Activated naive CD4-positive, alpha-beta T cell treated with anti-CD3 and anti-CD28 coated beads, Interleukin-2, amount 50 U/mL, for 24 hours (primary cell): Measurements from ENCODE around the gene AGO1.
"Not testable (repeated sequence)": the region's sequence is repeated elsewhere in the genome, so short reads cannot be mapped to it uniquely, and the experiment has no call there.

Source experiments
- H3K27ac Mint-ChIP-seq: one replicate; pipeline ENCODE4 v1.8.0; 2021; ENCODE audit warnings: mild to moderate bottlenecking, mixed read lengths
- H3K27me3 Mint-ChIP-seq: one replicate; pipeline ENCODE4 v1.8.0; 2021; ENCODE audit warnings: mixed read lengths
- H3K36me3 Mint-ChIP-seq: one replicate; pipeline ENCODE4 v1.8.0; 2021; ENCODE audit warnings: mixed read lengths
- H3K4me1 Mint-ChIP-seq: one replicate; pipeline ENCODE4 v1.8.0; 2021; ENCODE audit warnings: mixed read lengths
- H3K4me3 Mint-ChIP-seq: one replicate; pipeline ENCODE4 v1.8.0; 2021; ENCODE audit warnings: mild to moderate bottlenecking, mixed read lengths
- H3K9me3 Mint-ChIP-seq: one replicate; pipeline ENCODE4 v1.8.0; 2021; ENCODE audit warnings: mixed read lengths

The AGO1 gene

GRCh38 chr1:35857830-35858229 lies 25.2 kb upstream of the AGO1 start:
- H3K27ac Mint-ChIP-seq, result no peak overlapping the region
- H3K9me3 Mint-ChIP-seq, result no peaks in the 10 kb centered on the region
- H3K4me3 Mint-ChIP-seq, result no peak overlapping the region
- H3K36me3 Mint-ChIP-seq, result peaks cover 4% of the 10 kb centered on the region
- H3K4me1 Mint-ChIP-seq, result no peaks in the 10 kb centered on the region
- no peaks in the 10 kb centered on the region for H3K27me3 Mint-ChIP-seq

DNA sequence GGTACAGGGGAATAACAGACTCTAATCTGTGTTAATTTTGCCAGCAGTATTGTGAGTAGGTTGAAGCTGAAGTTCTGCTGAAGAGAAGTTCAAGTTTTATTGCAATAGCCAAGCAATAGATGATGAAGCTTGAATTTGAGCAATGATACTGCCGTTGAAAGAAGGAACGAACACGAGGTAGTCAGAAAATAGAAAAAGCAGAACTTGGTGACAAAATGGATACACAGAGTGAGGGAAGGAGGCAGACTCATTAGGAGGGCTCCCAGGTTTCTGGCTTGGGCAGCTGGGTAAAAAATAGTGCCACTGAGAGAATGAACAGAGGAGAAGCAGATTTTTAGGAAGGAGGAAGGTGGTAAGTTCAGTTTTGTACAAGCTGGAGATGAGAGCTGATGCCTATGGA lies 22.3 kb upstream of the AGO1 start:
- Mint-ChIP-seq H3K4me1 (no peaks in the 10 kb centered on the region), H3K36me3 (no peaks in the 10 kb centered on the region)

DNA sequence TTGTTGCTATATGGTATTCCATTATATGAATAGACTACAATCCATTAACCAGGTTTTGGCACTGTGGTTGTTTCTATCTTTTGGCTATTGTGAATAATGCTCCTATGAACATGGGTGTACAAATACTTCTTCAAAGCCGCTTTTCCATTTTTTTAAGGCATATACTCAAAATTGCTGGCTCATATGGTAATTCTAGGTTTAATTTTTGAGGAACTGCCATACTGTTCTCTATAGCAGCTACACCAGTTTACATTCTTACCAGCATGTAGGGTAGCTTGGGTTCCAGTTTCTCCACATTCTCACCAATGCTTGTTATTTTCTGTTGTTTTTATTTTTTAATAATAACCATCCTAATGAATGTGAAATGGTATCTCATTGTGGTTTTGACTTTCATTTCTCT lies 19.9 kb upstream of the AGO1 start:
- Mint-ChIP-seq H3K4me3 (no peak overlapping the region), H3K27me3 (no peaks in the 10 kb centered on the region), H3K9me3 (no peaks in the 10 kb centered on the region), H3K36me3 (no peaks in the 10 kb centered on the region), H3K4me1 (no peaks in the 10 kb centered on the region), H3K27ac (no peak overlapping the region)

More for the DNA sequence above, 22.3 kb upstream of the AGO1 start:
- H3K27me3 Mint-ChIP-seq, result no peaks in the 10 kb centered on the region
- no peaks in the 10 kb centered on the region for H3K9me3 Mint-ChIP-seq
- no peak overlapping the region for H3K27ac Mint-ChIP-seq
- H3K4me3 Mint-ChIP-seq, result no peak overlapping the region

- no peaks in the 10 kb centered on the region for H3K27me3 Mint-ChIP-seq
- H3K4me3 Mint-ChIP-seq, result no peak overlapping the region
- H3K36me3 Mint-ChIP-seq, result no peaks in the 10 kb centered on the region
- no peaks in the 10 kb centered on the region for H3K9me3 Mint-ChIP-seq
- no peaks in the 10 kb centered on the region for H3K4me1 Mint-ChIP-seq
- no peak overlapping the region for H3K27ac Mint-ChIP-seq
These were observed 19.0 kb upstream of the AGO1 start for GRCh38 chr1:35863881-35864625.

- no peak overlapping the region for H3K27ac Mint-ChIP-seq
- H3K9me3 Mint-ChIP-seq, result no peaks in the 10 kb centered on the region
- no peak overlapping the region for H3K4me3 Mint-ChIP-seq
- no peaks in the 10 kb centered on the region for H3K36me3 Mint-ChIP-seq
- H3K27me3 Mint-ChIP-seq, result no peaks in the 10 kb centered on the region
- no peaks in the 10 kb centered on the region for H3K4me1 Mint-ChIP-seq
These were observed 18.2 kb upstream of the AGO1 start for GRCh38 chr1:35864813-35865212.

- Mint-ChIP-seq H3K36me3 (no peaks in the 10 kb centered on the region), H3K4me3 (no peak overlapping the region), H3K4me1 (no peaks in the 10 kb centered on the region), H3K27me3 (no peaks in the 10 kb centered on the region), H3K9me3 (no peaks in the 10 kb centered on the region), H3K27ac (no peak overlapping the region)
These were observed 16.0 kb upstream of the AGO1 start for GRCh38 chr1:35866991-35867390.

DNA sequence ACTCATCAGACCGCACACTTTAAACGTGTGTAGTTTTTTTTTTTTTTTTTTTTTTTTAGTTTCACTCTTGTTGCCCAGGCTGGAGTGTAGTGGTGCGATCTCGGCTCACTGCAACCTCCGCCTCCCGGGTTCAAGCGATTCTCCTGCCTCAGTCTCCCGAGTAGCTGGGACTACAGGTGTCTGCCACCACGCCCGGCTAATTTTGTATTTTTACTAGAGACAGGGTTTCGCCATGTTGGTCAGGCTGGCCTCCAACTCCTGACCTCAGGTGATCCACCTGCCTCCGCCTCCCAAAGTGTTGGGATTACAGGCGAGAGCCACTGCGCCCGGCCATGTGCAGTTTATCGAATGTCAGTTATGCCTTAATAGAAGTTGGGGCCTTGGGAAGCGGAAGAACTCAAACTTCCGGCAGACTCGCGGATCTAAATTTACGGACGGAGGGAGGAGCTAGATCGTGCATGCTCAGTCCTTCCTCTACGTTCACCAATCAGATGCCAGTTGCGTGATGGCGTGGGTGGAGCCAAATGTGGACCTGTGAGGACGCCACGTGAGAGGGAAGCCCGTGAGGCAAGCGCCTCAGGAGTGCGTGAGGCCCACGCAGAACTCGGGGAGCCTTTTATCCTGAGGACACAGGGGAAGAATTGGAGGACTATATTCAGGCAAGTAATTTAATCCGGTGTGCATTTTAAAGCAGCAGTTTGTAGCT lies 13.6 kb upstream of the AGO1 start:
- H3K36me3 Mint-ChIP-seq, H3K27me3 Mint-ChIP-seq, H3K4me3 Mint-ChIP-seq, H3K4me1 Mint-ChIP-seq, H3K27ac Mint-ChIP-seq, H3K9me3 Mint-ChIP-seq: not testable (repeated sequence)

DNA sequence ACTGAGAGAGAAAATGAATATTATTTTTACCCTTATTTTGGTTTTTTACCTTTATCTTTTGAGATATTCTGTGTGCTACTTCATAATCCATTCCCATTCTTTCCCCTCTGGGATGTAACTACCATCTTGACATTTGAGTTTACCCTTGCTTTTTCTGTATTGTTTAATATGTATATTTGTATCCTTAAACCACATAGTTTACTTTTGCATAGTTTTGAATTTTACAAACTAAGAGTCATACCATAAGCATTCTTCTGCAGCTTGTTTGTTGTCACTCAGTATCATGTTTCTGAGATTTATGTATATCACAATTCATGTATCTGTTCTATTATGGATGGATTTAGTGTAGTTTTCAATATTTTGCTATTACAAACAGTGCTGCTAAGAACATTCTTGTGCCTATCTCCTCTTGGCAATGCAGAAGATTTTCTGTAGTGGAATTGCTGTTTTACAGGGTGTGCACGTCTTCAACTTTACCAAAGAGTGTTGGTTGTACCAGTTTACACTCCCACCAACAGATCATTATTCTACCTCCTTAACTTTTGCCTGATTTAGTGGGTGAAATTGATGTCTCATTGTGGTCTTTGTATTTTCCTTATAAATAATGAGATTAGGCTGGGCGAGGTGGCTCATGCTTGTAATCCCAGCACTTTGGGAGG lies 12.2 kb upstream of the AGO1 start:
- Mint-ChIP-seq H3K4me1 (no peaks in the 10 kb centered on the region), H3K27me3 (no peaks in the 10 kb centered on the region), H3K4me3 (no peak overlapping the region), H3K27ac (no peak overlapping the region), H3K36me3 (no peaks in the 10 kb centered on the region), H3K9me3 (no peaks in the 10 kb centered on the region)

- Mint-ChIP-seq H3K27me3 (no peaks in the 10 kb centered on the region), H3K27ac (no peak overlapping the region), H3K36me3 (no peaks in the 10 kb centered on the region), H3K4me1 (no peaks in the 10 kb centered on the region), H3K9me3 (no peaks in the 10 kb centered on the region), H3K4me3 (no peak overlapping the region)
These were observed 9.7 kb upstream of the AGO1 start for GRCh38 chr1:35873243-35873750.

DNA sequence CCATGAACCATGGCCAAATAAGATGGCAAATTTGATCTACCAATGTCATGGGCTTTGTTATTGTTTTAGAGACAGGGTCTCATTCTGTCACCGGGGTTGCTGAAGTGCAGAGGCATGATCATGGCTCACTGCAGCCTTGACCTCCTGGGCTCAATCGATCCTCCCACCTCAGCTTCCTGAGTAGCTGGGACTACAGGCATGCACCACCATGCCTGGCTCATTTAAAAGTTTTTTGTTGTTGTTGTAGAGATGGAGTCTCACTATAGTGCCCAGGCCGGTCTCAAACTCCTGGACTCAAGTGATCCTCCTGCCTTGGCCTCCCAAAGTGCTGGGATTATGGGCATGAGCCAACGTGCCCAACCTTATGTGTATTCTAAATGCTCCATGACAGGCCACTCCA lies 8.9 kb upstream of the AGO1 start:
- not testable (repeated sequence) for H3K4me3 Mint-ChIP-seq, H3K9me3 Mint-ChIP-seq, H3K27ac Mint-ChIP-seq, H3K27me3 Mint-ChIP-seq, H3K36me3 Mint-ChIP-seq, H3K4me1 Mint-ChIP-seq

DNA sequence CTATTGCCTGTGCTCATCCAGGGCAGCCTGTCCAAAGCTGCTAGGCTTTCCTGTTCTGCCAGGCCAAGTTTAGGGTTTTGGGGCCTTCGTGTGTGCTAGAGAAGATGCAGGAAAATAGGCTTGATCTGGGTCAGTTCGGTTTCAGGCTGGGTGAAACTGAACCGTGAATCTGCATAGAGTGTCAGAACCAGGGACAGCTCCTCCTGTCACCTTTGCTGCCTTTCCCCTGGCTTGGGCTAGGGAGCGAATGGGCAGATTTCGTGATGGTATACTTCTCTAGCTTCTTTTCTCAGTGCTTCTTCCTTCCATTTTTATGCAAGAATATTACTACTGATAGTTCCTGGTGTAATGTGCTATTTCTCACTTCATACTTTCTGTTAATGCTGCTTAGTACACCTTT lies 6.0 kb upstream of the AGO1 start:
- no peaks in the 10 kb centered on the region for H3K36me3 Mint-ChIP-seq
- H3K4me3 Mint-ChIP-seq, result no peak overlapping the region
- peaks cover 4% of the 10 kb centered on the region for H3K4me1 Mint-ChIP-seq
- no peaks in the 10 kb centered on the region for H3K9me3 Mint-ChIP-seq
- no peaks in the 10 kb centered on the region for H3K27me3 Mint-ChIP-seq
- no peak overlapping the region for H3K27ac Mint-ChIP-seq

DNA sequence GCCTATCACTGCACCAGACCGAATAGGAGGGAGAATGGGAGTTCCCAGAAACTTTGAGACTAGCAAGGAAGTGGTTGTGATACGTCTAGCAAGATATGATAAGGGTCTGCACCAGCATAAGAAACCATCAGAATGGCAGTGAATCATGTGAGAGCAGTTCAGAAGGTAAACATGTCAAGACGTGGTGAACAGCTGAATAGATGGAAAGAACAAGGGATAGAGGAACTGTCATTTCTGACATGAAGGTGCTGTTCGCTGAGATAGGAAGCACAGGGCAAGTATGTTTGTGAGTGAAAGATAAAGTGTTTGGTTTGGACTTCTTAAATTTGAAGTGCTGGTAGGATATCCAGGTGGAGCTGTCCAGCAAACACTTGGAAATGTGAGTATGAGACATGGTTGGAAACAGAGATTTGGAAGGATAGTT lies 1.1 kb upstream of the AGO1 start:
- H3K4me1 Mint-ChIP-seq, result peaks cover 45% of the 10 kb centered on the region
- no peaks in the 10 kb centered on the region for H3K9me3 Mint-ChIP-seq
- no peak overlapping the region for H3K27ac Mint-ChIP-seq

DNA sequence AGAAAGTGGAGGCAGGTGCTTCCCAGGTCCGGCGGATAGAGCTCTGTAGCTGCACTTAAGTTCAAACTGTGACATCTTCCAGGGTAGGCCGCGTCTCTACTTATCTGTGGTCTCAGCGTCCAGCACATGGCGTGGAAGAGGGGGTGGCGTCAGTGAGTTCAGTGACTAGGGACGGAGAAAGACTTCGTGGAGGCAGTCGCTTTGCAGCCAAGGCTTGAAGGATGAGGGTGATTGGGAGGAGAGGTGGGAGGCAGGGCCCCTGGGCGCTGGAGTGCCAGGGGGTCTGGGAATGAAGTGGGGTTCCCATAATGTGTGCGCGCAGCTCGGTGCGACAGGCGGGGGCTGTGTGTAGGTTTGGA lies 444 bp upstream of the AGO1 start:
- Mint-ChIP-seq H3K9me3 (no peaks in the 10 kb centered on the region), H3K4me3 (peak overlapping the region; percentile 23), H3K4me1 (peaks cover 52% of the 10 kb centered on the region), H3K27ac (peak overlapping the region; percentile 79), H3K27me3 (no peaks in the 10 kb centered on the region), H3K36me3 (no peaks in the 10 kb centered on the region)

More for the DNA sequence above, 1.1 kb upstream of the AGO1 start:
- Mint-ChIP-seq H3K36me3 (no peaks in the 10 kb centered on the region), H3K27me3 (no peaks in the 10 kb centered on the region), H3K4me3 (peak overlapping the region; percentile 23)

GRCh38 chr1:35883635-35884101 lies 659 bp downstream of the AGO1 start:
- Mint-ChIP-seq H3K9me3 (no peaks in the 10 kb centered on the region), H3K27ac (peak overlapping the region; percentile 79), H3K4me1 (peaks cover 59% of the 10 kb centered on the region), H3K4me3 (peak overlapping the region; percentile 95), H3K27me3 (no peaks in the 10 kb centered on the region), H3K36me3 (peaks cover 4% of the 10 kb centered on the region)

DNA sequence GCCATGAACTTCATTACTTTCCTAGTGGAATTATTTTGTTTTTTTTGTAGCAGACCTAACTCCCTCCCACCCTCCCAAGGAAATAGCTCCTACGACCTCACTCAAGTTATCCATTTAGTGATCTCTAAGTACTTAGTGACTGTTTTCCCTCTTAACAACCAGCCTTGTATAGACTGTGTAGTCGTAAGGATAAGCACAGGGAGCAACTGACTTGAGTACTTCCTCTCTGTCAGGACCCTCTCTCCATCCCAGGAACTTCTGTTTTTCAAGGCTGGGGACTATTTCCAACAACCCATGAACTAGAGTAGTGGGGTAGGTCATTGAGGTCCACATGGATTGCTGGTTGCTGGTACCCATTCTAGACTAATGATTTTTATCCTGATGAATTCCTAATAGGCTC lies 1.9 kb downstream of the AGO1 start:
- Mint-ChIP-seq H3K4me1 (peaks cover 62% of the 10 kb centered on the region), H3K36me3 (peaks cover 6% of the 10 kb centered on the region), H3K4me3 (peak overlapping the region; percentile 95), H3K27me3 (no peaks in the 10 kb centered on the region), H3K27ac (no peak overlapping the region), H3K9me3 (no peaks in the 10 kb centered on the region)

DNA sequence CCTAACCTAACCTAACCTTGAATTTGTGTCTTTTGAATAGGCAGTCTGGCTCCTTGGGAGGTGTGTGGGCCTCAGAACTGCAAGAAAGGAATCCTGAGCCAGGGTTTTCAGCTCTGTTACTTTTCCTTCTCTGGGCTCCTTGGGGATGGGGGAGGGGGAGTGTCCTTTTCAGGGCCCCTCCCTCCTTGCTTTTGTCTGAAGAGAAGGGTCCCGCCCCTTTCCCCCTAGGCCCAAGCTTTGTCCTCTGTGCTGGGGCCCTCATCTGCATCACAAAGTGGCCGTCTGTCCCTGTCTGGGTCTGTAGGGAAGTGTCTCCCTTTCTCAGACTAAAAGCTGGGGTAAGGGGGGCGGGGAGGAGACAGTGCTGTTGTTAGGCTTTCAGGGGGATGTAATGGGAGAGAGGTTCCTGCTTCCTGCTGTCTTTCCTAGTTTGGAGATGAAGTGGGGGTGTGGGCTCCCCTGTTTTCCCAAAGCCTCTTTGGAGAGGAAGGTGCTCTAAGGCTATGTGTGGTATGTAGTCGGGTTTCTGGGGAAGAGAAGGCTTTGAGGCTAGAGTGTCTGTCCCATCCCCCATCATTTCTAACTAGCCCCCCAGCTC lies 3.1 kb downstream of the AGO1 start:
- H3K27me3 Mint-ChIP-seq, result no peaks in the 10 kb centered on the region
- peaks cover 62% of the 10 kb centered on the region for H3K4me1 Mint-ChIP-seq
- no peak overlapping the region for H3K27ac Mint-ChIP-seq
- no peak overlapping the region for H3K4me3 Mint-ChIP-seq
- H3K36me3 Mint-ChIP-seq, result peaks cover 7% of the 10 kb centered on the region
- no peaks in the 10 kb centered on the region for H3K9me3 Mint-ChIP-seq
